ENCODE results near the gene PIWIL1.

- TF ChIP-seq CTCF (IDR thresholded peaks at IDR 0.05 in 8 of 11, conservative IDR thresholded peaks at IDR 0.05 in 3 of 11) (no peak), POLR2AphosphoS5 (IDR thresholded peaks at IDR 0.05) (no peak)
Measured at GRCh38 chr12:130336723-130337487, 782 bp upstream of the PIWIL1 start.

All from spleen (tissue), 7 donors.